ENCODE measurements around the gene RAPGEF4. TPM values are rescaled to one million over a fixed set of nuclear protein-coding genes. Genes with fewer than 3 reads are reported as not detected.

Gene RAPGEF4
- total and polyA plus RNA-seq, 9 of the 15 experiments (the other 6 are each of a cell fraction or from before 2014, with no cell fraction given): 0.04 to 0.33 (median 0.13) TPM; not detected in 6

DNA sequence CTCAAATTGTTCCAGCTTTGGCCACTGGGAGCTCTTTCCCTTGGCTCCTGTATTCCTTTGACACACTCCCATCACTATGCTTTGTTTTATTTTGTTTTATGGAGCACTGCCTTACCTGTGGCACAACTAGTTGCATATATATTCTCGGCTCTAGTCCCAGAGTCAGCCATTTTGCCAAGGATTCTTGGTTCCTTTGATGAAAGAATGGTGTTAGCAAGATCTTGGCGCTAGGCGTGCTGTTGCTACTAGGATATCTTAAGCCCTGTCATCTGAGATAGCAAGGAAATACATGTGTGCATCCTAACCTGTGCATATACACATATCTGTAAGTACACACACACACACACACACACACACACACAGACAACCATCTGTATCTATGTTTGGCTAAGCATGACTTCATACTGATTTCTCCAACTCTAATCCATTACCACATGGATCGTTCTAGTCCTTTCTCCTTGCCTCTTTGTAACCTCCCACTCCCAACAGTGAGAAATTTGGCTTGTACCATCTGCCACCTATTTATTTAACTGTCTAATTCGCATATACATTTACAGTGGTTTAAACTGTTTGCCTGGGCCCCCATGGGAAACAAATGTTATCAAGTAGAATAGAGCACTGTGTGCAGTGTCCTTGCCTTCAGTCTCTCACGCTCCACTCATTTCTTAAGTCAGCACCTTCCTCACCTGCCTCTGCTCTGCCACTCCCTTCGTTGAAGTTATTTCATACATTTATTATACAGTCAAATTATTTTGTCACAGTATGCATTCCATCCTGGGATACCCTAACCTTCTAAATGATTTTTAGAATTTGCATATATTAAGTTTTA is 202.5 kb downstream of the RAPGEF4 start:
- no peaks in the 10 kb centered on the region for H3K9me1 ChIP-seq (ENCODE audit: control insufficient read depth, insufficient read depth, low read length)
- TF ChIP-seq, protein P1, sequence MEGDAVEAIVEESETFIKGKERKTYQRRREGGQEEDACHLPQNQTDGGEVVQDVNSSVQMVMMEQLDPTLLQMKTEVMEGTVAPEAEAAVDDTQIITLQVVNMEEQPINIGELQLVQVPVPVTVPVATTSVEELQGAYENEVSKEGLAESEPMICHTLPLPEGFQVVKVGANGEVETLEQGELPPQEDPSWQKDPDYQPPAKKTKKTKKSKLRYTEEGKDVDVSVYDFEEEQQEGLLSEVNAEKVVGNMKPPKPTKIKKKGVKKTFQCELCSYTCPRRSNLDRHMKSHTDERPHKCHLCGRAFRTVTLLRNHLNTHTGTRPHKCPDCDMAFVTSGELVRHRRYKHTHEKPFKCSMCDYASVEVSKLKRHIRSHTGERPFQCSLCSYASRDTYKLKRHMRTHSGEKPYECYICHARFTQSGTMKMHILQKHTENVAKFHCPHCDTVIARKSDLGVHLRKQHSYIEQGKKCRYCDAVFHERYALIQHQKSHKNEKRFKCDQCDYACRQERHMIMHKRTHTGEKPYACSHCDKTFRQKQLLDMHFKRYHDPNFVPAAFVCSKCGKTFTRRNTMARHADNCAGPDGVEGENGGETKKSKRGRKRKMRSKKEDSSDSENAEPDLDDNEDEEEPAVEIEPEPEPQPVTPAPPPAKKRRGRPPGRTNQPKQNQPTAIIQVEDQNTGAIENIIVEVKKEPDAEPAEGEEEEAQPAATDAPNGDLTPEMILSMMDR (IDR thresholded peaks at IDR 0.05 in 2 of 3, conservative IDR thresholded peaks at IDR 0.05 in 1 of 3; ENCODE audit: insufficient read depth in 2 of 3, low read depth in 1 of 3, low read length in 3 of 3): peak in 2 of 3 experiments; percentile 4 to 25; a peak in 1 of 6 replicates
- peak in 1 of 3 experiments; percentile 55 for TF ChIP-seq YY1 (IDR thresholded peaks at IDR 0.05; ENCODE audit: borderline replicate concordance in 1 of 3, control insufficient read depth in 1 of 3, extremely low read depth in 1 of 3, insufficient read depth in 3 of 3, insufficient read length in 1 of 3, insufficient replicate concordance in 2 of 3, low read depth in 1 of 3, low read length in 2 of 3)
- no peak for TF ChIP-seq KLF16 (IDR thresholded peaks at IDR 0.05)
- DNase-seq (ENCODE audit: extremely low read depth in 1 of 4, low spot score in 3 of 4) (peak in 1 of 4 experiments; percentile 8), ATAC-seq (peak; percentile 55; the same call in 2 of the 3 replicates), FAIRE-seq (no peak)
- in situ Hi-C loops (cut with MboI) (no loop called here), intact Hi-C loops (cut with micrococcal nuclease) (no loop called here)
- H3K9ac ChIP-seq (ENCODE audit: insufficient read depth in 1 of 2, low read depth in 2 of 2, low read length in 2 of 2): no peak overlapping the region
- 0% methylated on average over 7 of the region's 7 CpGs for WGBS (ENCODE audit: insufficient coverage, low coverage, missing lambda C conversion rate)
- BruUV-seq (replicated peaks): no TSS peak
- no peaks in the 10 kb centered on the region for H3K79me2 ChIP-seq (ENCODE audit: control insufficient read depth, insufficient read depth, low read length)
- no peaks in the 10 kb centered on the region for H3K4me1 ChIP-seq (replicated peaks in 1 of 2; ENCODE audit: control insufficient read depth in 2 of 2, insufficient read depth in 2 of 2, low read length in 2 of 2)
- H3K27me3 ChIP-seq (ENCODE audit: control insufficient read depth in 2 of 2, insufficient read depth in 2 of 2, low read length in 2 of 2): peaks cover 0 to 5% of the 10 kb centered on the region in 2 experiments; a peak in 2 of 5 replicates
- no peaks in the 10 kb centered on the region for H4K20me1 ChIP-seq (replicated peaks; ENCODE audit: control insufficient read depth, insufficient read depth, low read length)
- ChIA-PET CTCF (ENCODE audit: low intra/inter-chr PET ratio) (no interaction called here), POLR2A (interaction anchor here (0.6 kb wide), 1 partner anchor 27 kb away, joined by 3 read pairs; no protein-coding TSS in a partner anchor)
- no peak overlapping the region for H3K4me3 ChIP-seq
- no peaks in the 10 kb centered on the region for H3K36me3 ChIP-seq (ENCODE audit: control insufficient read depth, insufficient read depth, low read length)
- no peak overlapping the region for H3K4me2 ChIP-seq (ENCODE audit: insufficient read depth, low read length)
- no peaks in the 10 kb centered on the region for H3K9me3 ChIP-seq (replicated peaks; ENCODE audit: control insufficient read depth, insufficient read depth, low read depth, low read length)
- H2AFZ ChIP-seq (ENCODE audit: low read depth, low read length): no peak overlapping the region
- H3K27ac ChIP-seq (ENCODE audit: extremely low read depth, low read depth, low read length): no peak overlapping the region

Data from K562 (cell line).